Measurements from ENCODE around the gene ROR1. TPM values are rescaled to one million over a fixed set of nuclear protein-coding genes. Genes with fewer than 3 reads are reported as not detected.

The ROR1 gene
- total and polyA plus RNA-seq, 2 donors (not counting 3 experiments of a cell fraction or from before 2014, with no cell fraction given), result 2.6 to 3.5 TPM

- POLR2A ChIA-PET, result no interaction called here
- H3K4me1 ChIP-seq (ENCODE audit: control insufficient read depth, extremely low read depth, insufficient read depth, low read length), result no peaks in the 10 kb centered on the region
- no peaks in the 10 kb centered on the region for H3K79me2 ChIP-seq (ENCODE audit: control insufficient read depth, insufficient read depth, low read length)
- no peak overlapping the region for H2AFZ ChIP-seq (ENCODE audit: low read depth, low read length)
- H4K20me1 ChIP-seq (replicated peaks; ENCODE audit: control insufficient read depth, extremely low read depth, insufficient read depth, low read length), result no peaks in the 10 kb centered on the region
- no peaks in the 10 kb centered on the region for H3K9me1 ChIP-seq (replicated peaks; ENCODE audit: control insufficient read depth, extremely low read depth, insufficient read depth, low read length)
- H3K9me3 ChIP-seq (replicated peaks; ENCODE audit: control insufficient read depth, insufficient read depth, low read length), result no peaks in the 10 kb centered on the region
- FAIRE-seq (no peak), DNase-seq (ENCODE audit: low read depth, low spot score) (peak; percentile 4)
- intact Hi-C loops (cut with micrococcal nuclease) (no loop called here), dilution Hi-C loops (cut with MboI; ENCODE audit: extremely low pct_ligation_motif_present, low sequenced_read_pairs) (no loop called here)
- CTCF ChIA-PET, result interaction anchor here (1.7 kb wide), 1 partner anchor 182 kb away, joined by 6 read pairs; no protein-coding TSS in a partner anchor
- H3K4me2 ChIP-seq (ENCODE audit: insufficient read depth, low read length), result no peak overlapping the region
- TF ChIP-seq MYC (IDR thresholded peaks at IDR 0.05; ENCODE audit: low read depth, low read length), result no peak
- TF ChIP-seq POLR2AphosphoS5 (IDR thresholded peaks at IDR 0.05; ENCODE audit: insufficient read depth, low read depth, low read length), result no peak
- TF ChIP-seq JUN (IDR thresholded peaks at IDR 0.05; ENCODE audit: borderline replicate concordance, insufficient read depth, insufficient read length, low read depth), result no peak
- TF ChIP-seq POLR2A (IDR thresholded peaks at IDR 0.05; ENCODE audit: low read depth, low read length), result no peak
- TF ChIP-seq GATA2 (IDR thresholded peaks at IDR 0.05; ENCODE audit: insufficient read depth, insufficient read length, low read depth, low read length), result no peak
- TF ChIP-seq EZH2 (IDR thresholded peaks at IDR 0.05; ENCODE audit: borderline replicate concordance, low read depth, low read length, severe bottlenecking), result no peak
- TF ChIP-seq CTCF (IDR thresholded peaks at IDR 0.05; ENCODE audit: extremely low read depth in 1 of 2, insufficient read depth in 1 of 2, low read depth in 1 of 2, low read length in 2 of 2), result no peak
- no peak for TF ChIP-seq FOS (IDR thresholded peaks at IDR 0.05; ENCODE audit: borderline replicate concordance, insufficient read depth, low read length)
- TF ChIP-seq MAX (IDR thresholded peaks at IDR 0.05; ENCODE audit: insufficient read depth, insufficient read length), result no peak
- no peaks in the 10 kb centered on the region for H3K36me3 ChIP-seq (ENCODE audit: control insufficient read depth in 2 of 2, extremely low read depth in 1 of 2, insufficient read depth in 2 of 2, low read length in 2 of 2)
- H3K27me3 ChIP-seq (ENCODE audit: control insufficient read depth in 2 of 2, insufficient read depth in 2 of 2, low read length in 2 of 2), result no peaks in the 10 kb centered on the region
- BruUV-seq (replicated peaks), result no TSS peak
- H3K27ac ChIP-seq (ENCODE audit: insufficient read depth, low read depth, low read length), result no peak overlapping the region
- no peak overlapping the region for H3K9ac ChIP-seq (replicated peaks; ENCODE audit: extremely low read depth, insufficient read depth, low read length)
- H3K4me3 ChIP-seq (replicated peaks in 1 of 3; ENCODE audit: insufficient read depth in 1 of 3, low read depth in 1 of 3, low read length in 3 of 3), result no peak overlapping the region
Observed at GRCh38 chr1:63873751-63874150, 99.9 kb downstream of the ROR1 start.

Measured in endothelial cell of umbilical vein (primary cell).